Measurements from ENCODE around the gene RAP1GAP2.
A peak's percentile ranks its signal among the peaks of the same experiment; 100 is the strongest.
"Not testable (repeated sequence)": the region's sequence is repeated elsewhere in the genome, so short reads cannot be mapped to it uniquely, and the experiment has no call there.

Gene RAP1GAP2

DNA sequence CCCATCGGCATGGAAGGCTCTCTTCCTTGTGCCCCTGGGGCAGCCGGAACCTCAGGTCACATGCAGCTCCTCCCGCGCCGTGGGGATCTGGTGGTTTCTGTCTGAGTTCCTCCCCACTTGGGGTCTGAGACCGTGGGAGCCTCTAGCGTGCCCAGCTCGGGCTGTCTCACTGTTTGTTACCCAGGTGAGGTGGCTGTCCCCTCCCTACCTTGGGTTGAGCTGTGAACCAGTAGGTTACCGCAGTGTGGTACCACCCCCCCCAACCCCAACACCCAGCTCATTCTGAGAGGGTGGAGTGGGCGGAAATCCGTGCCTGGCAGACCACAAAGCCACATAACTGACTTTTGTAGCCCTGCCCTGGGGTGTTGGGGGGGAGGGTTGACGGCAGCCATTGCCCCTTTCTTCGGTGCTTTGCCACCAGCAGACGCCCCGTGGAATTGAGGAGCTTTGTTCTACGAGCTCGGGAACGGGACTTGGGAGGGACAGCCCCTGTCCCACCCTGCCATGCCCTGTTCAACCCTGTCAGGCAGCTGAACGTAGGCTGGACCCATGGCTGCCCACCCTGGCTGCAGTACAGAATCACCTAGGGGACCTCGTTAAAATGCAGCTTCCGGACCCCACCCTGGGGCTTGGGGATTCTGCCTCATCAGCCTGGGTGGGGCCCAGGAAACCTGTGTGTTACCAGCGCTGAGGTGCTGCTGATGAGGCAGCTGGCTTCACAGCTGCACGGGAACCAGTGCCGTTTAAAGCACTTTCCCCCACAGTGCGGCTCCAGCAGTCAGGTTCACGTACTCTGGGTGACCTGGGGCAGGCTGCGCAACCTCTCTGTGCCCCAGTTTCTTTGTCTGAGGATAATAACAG is 18.5 kb downstream of the RAP1GAP2 start:
- no peak for DNase-seq (ENCODE audit: low spot score)

- no peak for DNase-seq (ENCODE audit: low spot score)
These were observed 19.5 kb downstream of the RAP1GAP2 start for GRCh38 chr17:2815781-2816185.

DNA sequence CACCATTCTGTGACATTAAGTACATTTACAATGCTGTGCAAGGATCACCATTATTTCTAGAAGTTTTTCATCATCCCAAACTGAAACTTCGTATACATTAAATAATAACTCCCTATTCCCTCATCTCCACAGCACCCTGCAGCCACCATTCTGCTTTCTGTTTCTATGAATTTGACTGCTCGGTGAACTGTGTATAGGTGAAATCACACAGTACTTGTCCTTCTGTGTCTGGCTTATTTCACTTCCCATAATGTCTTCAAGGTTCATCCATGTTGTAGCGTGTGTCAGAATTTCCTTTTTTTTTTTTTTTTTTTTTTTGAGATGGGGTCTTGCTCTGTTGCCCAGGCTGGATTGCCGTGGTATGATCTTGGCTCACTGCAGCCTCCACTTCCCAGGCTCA is 20.4 kb downstream of the RAP1GAP2 start:
- no peak for DNase-seq (ENCODE audit: low spot score)

GRCh38 chr17:2819294-2819693 is 23.1 kb downstream of the RAP1GAP2 start:
- not testable (repeated sequence) for DNase-seq (ENCODE audit: low spot score)

GRCh38 chr17:2819921-2820501 is 23.8 kb downstream of the RAP1GAP2 start:
- no peak for DNase-seq (ENCODE audit: low spot score)

- DNase-seq (ENCODE audit: low spot score), result no peak
These were observed 25.6 kb downstream of the RAP1GAP2 start for GRCh38 chr17:2821868-2822267.

DNA sequence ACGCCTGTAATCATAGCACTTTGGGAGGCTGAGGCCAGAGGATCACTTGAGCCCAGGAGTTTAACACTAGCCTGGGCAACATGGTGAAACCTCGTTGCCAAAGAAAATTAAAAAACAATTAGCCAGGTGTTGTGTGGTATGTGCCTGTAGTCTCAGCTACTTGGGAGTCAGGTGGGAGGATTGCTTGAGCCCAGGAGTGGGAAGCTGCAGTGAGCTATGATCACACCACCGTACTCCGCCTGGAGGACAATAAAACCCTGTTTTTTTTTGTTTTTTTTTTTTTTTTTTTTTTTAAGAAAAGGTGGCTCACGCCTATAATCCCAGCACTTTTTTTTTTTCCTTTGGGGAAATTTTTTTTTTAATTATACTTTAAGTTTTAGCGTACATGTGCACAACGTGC is 26.1 kb downstream of the RAP1GAP2 start:
- DNase-seq (ENCODE audit: low spot score), result no peak

DNA sequence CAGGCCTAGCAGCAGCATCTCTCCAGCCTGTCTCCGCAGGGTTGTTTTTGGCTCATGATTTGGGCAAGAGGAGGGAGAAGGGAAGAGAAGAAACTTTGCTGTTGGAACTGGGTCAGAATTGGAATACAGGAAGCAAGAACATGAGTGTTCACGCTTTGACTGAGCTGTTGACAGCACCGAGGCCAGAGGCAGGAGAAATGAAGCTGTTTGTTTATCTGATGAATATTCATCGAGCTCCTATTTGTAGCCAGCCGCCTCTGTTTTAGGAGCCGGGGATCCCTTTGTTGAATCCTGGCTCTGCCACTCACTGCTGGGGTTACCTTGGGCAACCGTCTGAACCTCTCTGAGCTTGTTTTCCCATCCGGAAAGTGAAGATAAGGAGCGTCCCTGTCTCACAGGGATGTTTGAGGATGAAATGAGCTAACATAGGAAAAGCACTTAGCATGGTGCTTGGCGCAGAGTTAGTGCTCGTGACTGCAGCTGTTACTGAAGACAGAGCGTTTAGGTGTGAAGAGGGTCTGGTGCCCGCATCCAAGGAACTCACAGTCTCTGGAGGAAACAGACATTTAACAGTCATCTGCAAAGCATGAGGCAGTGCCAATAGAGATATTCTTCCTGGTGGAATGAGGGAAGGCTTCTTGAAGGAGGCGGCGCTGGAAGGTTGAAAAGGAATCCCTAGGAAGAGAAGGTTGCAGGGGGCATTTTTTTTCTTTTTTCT is 29.2 kb downstream of the RAP1GAP2 start:
- DNase-seq (ENCODE audit: low spot score), result no peak

DNA sequence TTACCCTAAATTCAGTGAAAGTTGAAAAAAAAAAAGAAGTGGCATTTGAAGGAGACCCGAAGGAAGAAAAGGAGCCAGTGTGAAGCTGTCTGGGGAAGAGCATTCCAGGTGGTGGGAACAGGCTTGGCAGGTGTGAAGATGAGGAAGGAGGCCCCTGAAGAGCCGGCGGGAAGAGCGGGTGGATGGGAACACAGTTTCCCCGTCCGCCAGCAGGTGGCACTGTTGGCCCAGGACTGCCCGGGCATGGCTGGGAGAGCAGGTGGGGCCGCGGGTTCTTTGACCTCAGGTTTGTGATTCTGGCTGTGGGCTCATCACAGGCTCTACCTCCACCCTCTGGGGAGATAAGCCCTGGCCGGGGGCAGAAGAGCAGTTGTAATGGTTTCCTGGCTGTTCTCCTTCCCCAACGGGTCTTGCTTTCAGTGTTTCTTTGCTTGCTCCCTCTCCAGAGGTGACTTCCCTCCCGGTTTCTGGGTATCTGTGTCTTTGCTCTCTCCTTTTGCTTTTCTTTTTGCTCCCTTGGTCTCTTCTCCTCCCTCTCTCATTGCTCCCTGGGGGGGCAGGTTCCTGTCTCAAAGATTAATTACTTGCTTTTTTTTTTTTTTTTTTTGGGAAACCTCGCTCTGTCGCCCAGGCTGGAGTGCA is 32.3 kb downstream of the RAP1GAP2 start:
- peak; percentile 84 for DNase-seq (ENCODE audit: low spot score)

DNA sequence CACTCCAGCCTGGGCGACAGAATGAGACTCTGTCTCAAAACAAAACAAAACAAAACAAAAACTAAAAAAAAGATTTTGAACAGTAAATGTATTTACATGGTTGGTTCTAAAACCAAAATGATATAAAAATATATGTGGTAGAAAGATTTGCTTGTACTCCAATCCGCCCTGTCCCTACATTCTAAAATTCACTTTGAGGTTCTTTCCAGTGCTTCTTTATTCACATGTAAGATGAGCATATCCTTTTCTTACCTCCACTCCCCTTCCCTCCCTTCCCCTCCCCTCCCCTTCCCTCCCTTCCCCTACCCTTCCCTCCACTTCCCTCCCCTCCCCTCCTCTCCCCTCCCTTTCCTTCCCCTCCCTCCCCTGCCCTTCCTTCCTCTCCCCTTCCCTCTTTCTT is 34.4 kb downstream of the RAP1GAP2 start:
- no peak for DNase-seq (ENCODE audit: low spot score)

DNA sequence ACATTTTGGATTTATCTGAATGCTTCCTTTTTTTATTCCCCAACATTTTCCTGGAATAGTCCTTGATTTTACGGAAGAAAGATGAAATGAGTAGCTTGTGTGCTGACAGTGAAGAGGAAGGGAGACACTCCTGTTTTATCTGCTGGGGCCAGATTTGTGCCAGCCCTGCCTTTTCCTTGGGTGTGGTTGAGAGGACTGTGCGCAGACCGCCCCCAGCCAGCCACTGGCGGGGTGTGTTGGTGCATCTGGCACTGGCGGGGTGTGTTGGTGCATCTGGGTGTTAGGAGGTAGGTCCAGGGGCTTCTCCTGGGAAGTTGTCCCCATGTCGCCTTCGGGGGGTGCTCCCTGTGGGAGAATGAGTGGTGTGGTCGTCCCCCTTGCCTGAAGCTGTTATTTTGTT is 39.5 kb downstream of the RAP1GAP2 start:
- DNase-seq (ENCODE audit: low spot score), result no peak

GRCh38 chr17:2837147-2837561 is 40.9 kb downstream of the RAP1GAP2 start:
- DNase-seq (ENCODE audit: low spot score), result no peak

- DNase-seq (ENCODE audit: low spot score), result no peak
These were observed 45.4 kb downstream of the RAP1GAP2 start for GRCh38 chr17:2841606-2842005.

DNA sequence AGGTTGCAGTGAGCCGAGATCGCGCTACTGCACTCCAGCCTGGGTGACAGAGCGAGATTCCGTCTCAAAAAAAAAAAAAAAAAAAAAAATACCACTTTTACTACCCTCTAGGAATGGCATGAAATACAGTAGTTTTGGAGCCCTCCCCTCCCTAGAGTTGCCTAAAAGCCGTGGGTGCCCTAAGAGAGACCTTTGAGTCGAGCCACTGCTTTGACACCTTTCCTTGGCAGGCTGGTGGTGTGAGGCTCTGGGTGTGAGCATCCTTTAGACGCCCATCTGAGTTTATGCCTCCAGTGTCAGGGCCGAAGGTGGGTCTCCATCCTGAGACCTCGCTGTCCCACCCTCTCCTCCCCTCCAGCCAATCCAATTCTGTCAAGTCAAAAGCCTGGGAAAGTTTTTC is 46.2 kb downstream of the RAP1GAP2 start:
- DNase-seq (ENCODE audit: low spot score), result no peak

GRCh38 chr17:2844416-2844815 is 48.2 kb downstream of the RAP1GAP2 start:
- DNase-seq (ENCODE audit: low spot score), result no peak

GRCh38 chr17:2847381-2848333 is 51.4 kb downstream of the RAP1GAP2 start:
- DNase-seq (ENCODE audit: low spot score), result no peak

GRCh38 chr17:2849327-2849670 is 53.1 kb downstream of the RAP1GAP2 start:
- no peak for DNase-seq (ENCODE audit: low spot score)

DNA sequence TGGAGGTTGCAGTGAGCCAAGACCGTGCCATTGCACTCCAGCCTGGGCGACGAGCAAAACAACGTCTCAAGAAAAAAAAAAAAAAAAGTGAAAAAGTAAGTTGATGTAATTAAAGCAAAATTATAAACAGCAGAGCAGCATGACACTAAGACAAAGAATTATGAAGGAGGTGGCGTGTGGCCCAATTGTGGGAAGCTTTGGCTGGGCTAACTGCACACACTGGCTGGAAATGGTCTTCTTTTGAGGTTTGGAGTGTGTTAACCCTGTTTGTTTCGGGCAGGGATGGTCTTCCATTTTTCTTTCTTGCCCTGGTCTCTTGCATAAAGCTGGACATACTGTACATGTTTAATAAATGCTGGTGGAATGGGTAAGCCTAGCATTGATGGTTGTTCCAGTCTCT is 54.8 kb downstream of the RAP1GAP2 start:
- DNase-seq (ENCODE audit: low spot score), result no peak

DNA sequence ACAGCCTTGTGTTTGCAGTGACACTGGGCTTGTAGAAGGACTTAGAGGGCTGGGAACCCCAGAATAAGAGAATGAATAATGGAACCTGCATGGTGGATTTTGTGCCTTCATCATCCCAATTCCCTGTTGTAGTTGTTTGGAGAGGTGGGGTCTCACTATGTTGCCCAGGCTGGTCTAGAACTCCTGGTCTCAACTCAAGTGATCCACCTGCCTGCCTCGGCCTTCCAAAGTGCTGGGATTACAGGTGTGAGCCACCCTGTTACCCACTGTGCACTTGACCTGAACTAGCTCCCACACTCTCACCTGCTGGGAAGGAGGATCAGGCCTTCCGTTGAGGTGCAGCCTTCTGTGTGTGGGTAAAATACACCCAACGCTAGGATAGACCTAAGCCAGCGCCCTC is 55.4 kb downstream of the RAP1GAP2 start:
- DNase-seq (ENCODE audit: low spot score), result no peak

GRCh38 chr17:2852221-2852620 is 56.0 kb downstream of the RAP1GAP2 start:
- no peak for DNase-seq (ENCODE audit: low spot score)

GRCh38 chr17:2852729-2853282 is 56.6 kb downstream of the RAP1GAP2 start:
- DNase-seq (ENCODE audit: low spot score), result no peak
